NCI-H1694 treated with DMSO at 0.1 percent for 48 hours (cell line): ENCODE data around the gene ACSM6.
"Not testable (repeated sequence)": the region's sequence is repeated elsewhere in the genome, so short reads cannot be mapped to it uniquely, and the experiment has no call there.

Experiments
- DNase-seq: peaks from one replicate; lab custom pipeline; 2025; lab: John Stamatoyannopoulos, UW

The ACSM6 gene

GRCh38 chr10:95217476-95217875 is 23.4 kb downstream of the ACSM6 start:
- no peak for DNase-seq

DNA sequence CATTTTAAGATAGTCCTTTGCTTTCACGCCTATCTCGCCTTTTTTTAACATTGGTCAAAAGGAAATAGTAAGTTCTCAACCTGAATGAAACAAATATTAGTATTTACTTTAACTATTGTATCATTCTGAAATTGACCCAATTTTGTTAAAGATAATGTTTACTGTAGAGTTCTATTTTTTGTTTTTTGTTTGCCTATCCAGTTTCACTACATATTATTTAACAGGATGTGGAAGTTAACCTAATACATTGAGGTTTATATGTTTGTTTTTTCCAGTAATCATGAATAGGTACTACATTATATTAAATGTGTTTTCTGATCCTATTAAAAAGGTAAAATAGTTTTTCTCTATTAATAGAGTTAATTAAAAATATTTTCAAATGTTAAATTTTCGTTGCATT is 26.5 kb downstream of the ACSM6 start:
- no peak for DNase-seq

- DNase-seq = no peak
Measured at GRCh38 chr10:95221124-95221523, 27.1 kb downstream of the ACSM6 start.

GRCh38 chr10:95225136-95225535 is 31.1 kb downstream of the ACSM6 start:
- DNase-seq = no peak

DNA sequence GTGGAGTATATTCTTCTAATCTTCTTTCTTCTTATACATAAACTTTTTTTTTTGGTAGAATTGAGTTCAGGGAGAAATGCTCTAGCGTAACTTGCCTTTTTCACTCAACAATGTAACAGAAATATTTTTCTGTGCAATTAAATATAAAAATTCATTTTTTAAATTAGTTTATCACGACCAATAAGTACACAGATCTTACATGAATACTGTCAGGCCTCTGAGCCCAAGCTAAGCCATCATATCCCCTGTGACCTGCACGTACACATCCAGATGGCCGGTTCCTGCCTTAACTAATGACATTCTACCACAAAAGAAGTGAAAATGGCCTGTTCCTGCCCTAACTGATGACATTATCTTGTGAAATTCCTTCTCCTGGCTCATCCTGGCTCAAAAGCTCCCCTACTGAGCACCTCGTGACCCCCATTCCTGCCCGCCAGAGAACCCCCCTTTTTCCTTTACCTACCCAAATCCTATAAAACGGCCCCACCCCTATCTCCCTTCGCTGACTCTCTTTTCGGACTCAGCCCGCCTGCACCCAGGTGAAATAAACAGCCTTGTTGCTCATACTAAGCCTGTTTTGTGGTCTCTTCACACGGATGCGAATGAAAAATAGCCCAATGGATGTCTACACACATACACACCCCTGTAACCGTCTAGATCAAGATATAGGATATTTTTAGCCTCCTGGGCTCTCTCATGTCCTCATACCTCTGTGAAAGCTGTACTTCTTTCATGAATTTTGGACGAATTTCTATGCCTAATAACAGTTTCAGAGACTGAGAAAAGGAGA is 35.1 kb downstream of the ACSM6 start:
- DNase-seq = not testable (repeated sequence)

GRCh38 chr10:95229724-95230627 is 35.9 kb downstream of the ACSM6 start:
- no peak for DNase-seq

- not testable (repeated sequence) for DNase-seq
Measured at GRCh38 chr10:95230677-95231586, 36.9 kb downstream of the ACSM6 start.

DNA sequence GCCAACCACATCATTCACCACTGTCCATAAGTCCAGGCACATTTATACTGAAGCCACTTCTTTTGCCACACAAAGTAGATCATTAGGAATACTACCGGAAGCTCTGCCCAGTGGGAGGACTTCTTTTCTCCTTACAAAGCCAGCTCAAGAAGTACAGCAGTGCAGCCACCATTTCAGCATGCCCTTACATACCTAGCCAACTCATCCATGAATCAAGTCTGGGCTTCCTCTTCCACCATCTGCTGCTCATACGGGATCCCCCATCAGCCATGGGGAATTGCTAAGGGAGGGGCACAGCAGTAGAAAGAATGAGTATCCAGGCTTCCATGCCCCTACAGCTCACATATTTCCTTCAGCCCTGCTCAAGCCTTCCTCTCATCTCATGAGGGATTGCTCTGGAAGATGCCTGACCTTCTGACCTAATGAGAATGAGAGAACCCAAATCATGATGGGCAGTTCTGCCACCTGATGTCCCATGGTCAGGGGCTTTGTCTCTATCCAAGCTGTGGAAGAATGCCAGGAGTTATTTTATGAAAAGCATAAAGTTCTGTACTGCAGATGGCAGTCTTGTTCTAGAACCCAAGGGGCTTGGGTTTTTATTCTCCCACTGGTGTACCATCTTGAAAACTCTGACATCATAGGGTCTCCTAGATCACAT is 39.5 kb downstream of the ACSM6 start:
- DNase-seq = peak; percentile 18

GRCh38 chr10:95234951-95235350 is 40.9 kb downstream of the ACSM6 start:
- DNase-seq = no peak

- no peak for DNase-seq
Measured at GRCh38 chr10:95235676-95236067, 41.6 kb downstream of the ACSM6 start.

- no peak for DNase-seq
Measured at GRCh38 chr10:95236068-95236903, 42.2 kb downstream of the ACSM6 start.

GRCh38 chr10:95237376-95238170 is 43.5 kb downstream of the ACSM6 start:
- no peak for DNase-seq

DNA sequence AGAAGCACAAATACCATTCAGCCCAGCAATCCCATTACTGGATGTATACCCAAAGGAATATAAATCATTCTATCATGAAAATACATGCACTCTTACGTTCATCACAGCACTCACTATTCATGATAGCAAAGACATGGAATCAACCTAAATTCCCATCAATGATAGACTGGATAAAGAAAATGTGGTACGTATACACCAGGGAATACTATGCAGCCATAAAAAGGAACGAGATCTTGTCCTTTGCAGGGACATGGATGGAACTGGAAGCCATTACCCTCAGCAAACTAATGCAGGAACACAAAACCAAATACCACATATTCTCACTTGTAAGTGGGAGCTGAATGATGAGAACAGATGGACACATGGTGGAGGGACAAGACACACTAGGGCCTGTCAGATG is 46.1 kb downstream of the ACSM6 start:
- not testable (repeated sequence) for DNase-seq

- DNase-seq = no peak
Measured at GRCh38 chr10:95240811-95241210, 46.8 kb downstream of the ACSM6 start.

DNA sequence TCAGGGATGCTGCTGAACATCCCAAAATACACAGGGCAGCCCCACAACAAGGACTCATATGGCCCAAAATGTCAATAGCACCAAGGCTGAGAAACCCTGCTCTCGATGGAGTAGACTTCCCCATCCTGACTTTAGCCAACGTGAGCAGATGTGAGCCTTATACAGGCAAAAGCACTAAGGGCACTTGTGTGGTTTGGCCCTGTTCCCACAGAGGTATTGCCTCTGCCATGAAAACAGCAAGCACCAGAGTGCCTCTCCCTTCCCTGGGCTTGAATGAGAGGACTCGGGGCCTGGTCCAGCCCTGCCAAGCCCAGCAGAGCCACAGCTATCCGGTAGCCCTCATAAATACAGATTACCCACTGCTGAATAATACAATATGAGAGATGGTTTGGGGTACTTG is 47.5 kb downstream of the ACSM6 start:
- DNase-seq = no peak

GRCh38 chr10:95242581-95243317 is 48.7 kb downstream of the ACSM6 start:
- DNase-seq = peak; percentile 13

GRCh38 chr10:95243318-95243617 is 49.2 kb downstream of the ACSM6 start:
- no peak for DNase-seq

DNA sequence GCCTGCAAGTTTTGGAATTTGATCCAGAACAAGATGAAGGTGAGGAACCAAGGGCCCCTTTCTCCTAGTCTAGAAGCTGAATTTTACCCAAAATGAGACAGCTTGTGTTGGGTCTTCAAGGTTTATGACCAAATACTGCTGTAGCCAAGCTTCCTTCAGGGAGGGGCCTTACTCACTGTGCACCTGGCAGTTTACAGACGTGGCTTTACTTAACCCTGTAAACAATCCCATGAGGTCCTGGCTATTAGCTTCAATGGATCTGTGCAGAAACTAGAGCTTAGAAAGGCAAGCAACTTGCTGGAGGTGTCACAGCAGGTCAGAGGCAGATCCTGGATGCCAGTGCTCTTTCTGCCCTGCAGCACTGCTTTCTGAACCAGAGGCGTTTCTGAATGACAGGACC is 50.1 kb downstream of the ACSM6 start:
- DNase-seq = no peak

GRCh38 chr10:95245425-95246055 is 51.5 kb downstream of the ACSM6 start:
- DNase-seq = no peak
